ENCODE data around the gene MYO1H.

The MYO1H gene

GRCh38 chr12:109452489-109452888, 104.8 kb downstream of the MYO1H start (continued):
- TF ChIP-seq KLF17 (tag by site-specific recombination; IDR thresholded peaks at IDR 0.05) = no peak

- Histone ChIP-seq H3K27ac (ENCODE audit: extremely low read depth, low read depth, low read length) (no peak overlapping the region), H3K4me1 (ENCODE audit: control insufficient read depth, insufficient read depth, low read length) (peaks cover 3% of the 10 kb centered on the region; the same call in 1 of the 2 replicates), H3K9me3 (ENCODE audit: control insufficient read depth, insufficient read depth, low read depth, low read length) (no peaks in the 10 kb centered on the region), H3K36me3 (ENCODE audit: control insufficient read depth in 2 of 2, insufficient read depth in 1 of 2, low read length in 2 of 2) (peaks cover 33 to 85% of the 10 kb centered on the region in 2 experiments), H3K4me3 (ENCODE audit: low read depth, low read length) (no peak overlapping the region)
- ChIA-PET CTCF (interaction anchor here (0.7 to 3.0 kb wide), 3 partner anchors 22 to 212 kb away, joined by 3 to 15 read pairs (median 3); no protein-coding TSS in a partner anchor), POLR2A (no interaction called here)
- TF ChIP-seq ZNF138 (tag by site-specific recombination; IDR thresholded peaks at IDR 0.05; ENCODE audit: borderline replicate concordance) (no peak), MZF1 (tag by site-specific recombination; IDR thresholded peaks at IDR 0.05; ENCODE audit: borderline replicate concordance) (no peak), BCL6B (tag by site-specific recombination; IDR thresholded peaks at IDR 0.05) (no peak), ZNF404 (tag by site-specific recombination; IDR thresholded peaks at IDR 0.05) (no peak), ZNF473 (tag by site-specific recombination; IDR thresholded peaks at IDR 0.05) (no peak), PRDM4 (tag by site-specific recombination; IDR thresholded peaks at IDR 0.05) (no peak), ZNF677 (tag by site-specific recombination; IDR thresholded peaks at IDR 0.05) (no peak), ZBTB11 (tag by site-specific recombination; conservative IDR thresholded peaks at IDR 0.05; ENCODE audit: low read depth) (no peak), ZBTB20 (tag by site-specific recombination; IDR thresholded peaks at IDR 0.05) (no peak), YY1 (tag by site-specific recombination; IDR thresholded peaks at IDR 0.05) (no peak), ZNF510 (tag by site-specific recombination; IDR thresholded peaks at IDR 0.05; ENCODE audit: insufficient replicate concordance) (no peak), ZNF239 (tag by site-specific recombination; IDR thresholded peaks at IDR 0.05) (no peak), PRDM6 (tag by site-specific recombination; IDR thresholded peaks at IDR 0.05) (no peak), ZBTB44 (tag by site-specific recombination; IDR thresholded peaks at IDR 0.05) (no peak), ZNF660 (tag by site-specific recombination; IDR thresholded peaks at IDR 0.05) (no peak), ZFHX2 (tag by site-specific recombination; conservative IDR thresholded peaks at IDR 0.05) (no peak), REST (tag by site-specific recombination; IDR thresholded peaks at IDR 0.05) (no peak), ZNF302 (tag by site-specific recombination; IDR thresholded peaks at IDR 0.05; ENCODE audit: low read depth) (no peak), ZNF785 (tag by site-specific recombination; IDR thresholded peaks at IDR 0.05) (no peak)
Measured at GRCh38 chr12:109455706-109456105, 108.0 kb downstream of the MYO1H start.
